HEK293 (cell line): ENCODE results near the gene TTLL5.

Experiments used
- CTCF ChIA-PET: fragments of 350-600 bp; formaldehyde crosslinking; extraction: SDS; loops from one replicate; lab custom pipeline; 2021; ENCODE audit warnings: antibody characterized with exemption; lab: Yijun Ruan, JAX
- POLR2A ChIA-PET: fragments of 300-600 bp; formaldehyde crosslinking; extraction: SDS; loops from one replicate; lab custom pipeline; 2020; ENCODE audit warnings: antibody characterized with exemption, inconsistent platforms; lab: Yijun Ruan, JAX
- H3K27ac ChIP-seq: fragments of 200-500 bp; sonication (Bioruptor generic); 2 replicates; pipeline ENCODE4 v1.5.1; 2014; ENCODE audit warnings: low read depth, low read length, control low read depth, inconsistent platforms; ENCODE audit errors: extremely low read depth
- H3K36me3 ChIP-seq, 2 experiments: fragments of 200-500 bp in 1 of 2; sonication (Bioruptor generic) in 1 of 2; 1 replicate in 1 of 2; 2 replicates in 1 of 2; pipeline ENCODE4 v1.5.1; 2014 to 2017; ENCODE audit warnings: inconsistent platforms in 2 of 2, low read length in 2 of 2; ENCODE audit not compliant: control insufficient read depth in 2 of 2, insufficient read depth in 1 of 2
- H3K4me1 ChIP-seq: fragments of 200-500 bp; sonication (Bioruptor generic); 2 replicates; pipeline ENCODE4 v1.5.1; 2014; ENCODE audit warnings: mild to moderate bottlenecking, low read length, inconsistent platforms; ENCODE audit not compliant: control insufficient read depth, insufficient read depth
- H3K4me3 ChIP-seq: 2 replicates; pipeline ENCODE4 v1.5.1; 2011; ENCODE audit warnings: low read depth, mild to moderate bottlenecking, control low read depth, low read length, moderate library complexity
- H3K9me3 ChIP-seq: fragments of 200-500 bp; sonication (Bioruptor generic); 2 replicates; pipeline ENCODE4 v1.5.1; 2014; ENCODE audit warnings: low read depth, low read length, inconsistent platforms; ENCODE audit not compliant: control insufficient read depth, insufficient read depth
- AEBP2 ChIP-seq: fragments of 450-650 bp; formaldehyde crosslinking; IDR thresholded peaks from 2 replicates; pipeline ENCODE4 v1.5.1; 2016; ENCODE audit warnings: missing biosample characterization, missing genetic modification characterization, borderline replicate concordance
- GLIS1 ChIP-seq: fragments of 450-650 bp; formaldehyde crosslinking; IDR thresholded peaks from 2 replicates; pipeline ENCODE4 v1.5.1; 2016; ENCODE audit warnings: missing biosample characterization, missing genetic modification characterization
- KLF9 ChIP-seq: fragments of 450-650 bp; formaldehyde crosslinking; IDR thresholded peaks from 2 replicates; pipeline ENCODE4 v1.5.1; 2016; ENCODE audit warnings: missing biosample characterization, missing genetic modification characterization, low read depth
- OVOL3 ChIP-seq: fragments of 450-650 bp; formaldehyde crosslinking; IDR thresholded peaks from 2 replicates; pipeline ENCODE4 v1.5.1; 2016; ENCODE audit warnings: missing biosample characterization, missing genetic modification characterization
- PRDM4 ChIP-seq: fragments of 450-650 bp; formaldehyde crosslinking; IDR thresholded peaks from 2 replicates; pipeline ENCODE4 v1.5.1; 2017; ENCODE audit warnings: missing biosample characterization, missing genetic modification characterization
- WT1 ChIP-seq: fragments of 450-650 bp; formaldehyde crosslinking; IDR thresholded peaks from 2 replicates; pipeline ENCODE4 v1.5.1; 2016; ENCODE audit warnings: missing biosample characterization, missing genetic modification characterization
- YY2 ChIP-seq: fragments of 450-650 bp; formaldehyde crosslinking; IDR thresholded peaks from 2 replicates; pipeline ENCODE4 v1.5.1; 2016; ENCODE audit warnings: missing biosample characterization, missing genetic modification characterization
- ZBTB48 ChIP-seq: fragments of 450-650 bp; formaldehyde crosslinking; IDR thresholded peaks from 2 replicates; pipeline ENCODE4 v1.5.1; 2016; ENCODE audit warnings: missing biosample characterization, missing genetic modification characterization
- ZNF114 ChIP-seq: fragments of 450-650 bp; formaldehyde crosslinking; IDR thresholded peaks from 2 replicates; pipeline ENCODE4 v1.5.0; 2017; ENCODE audit warnings: missing biosample characterization, missing genetic modification characterization
- ZNF18 ChIP-seq: fragments of 450-650 bp; formaldehyde crosslinking; IDR thresholded peaks from 2 replicates; pipeline ENCODE4 v1.5.1; 2016; ENCODE audit warnings: missing biosample characterization, missing genetic modification characterization
- ZNF335 ChIP-seq: fragments of 450-650 bp; formaldehyde crosslinking; conservative IDR thresholded peaks from 2 replicates; pipeline ENCODE4 v1.5.1; 2016; ENCODE audit warnings: missing biosample characterization, missing genetic modification characterization
- ZNF416 ChIP-seq: fragments of 450-650 bp; formaldehyde crosslinking; IDR thresholded peaks from 2 replicates; pipeline ENCODE4 v1.5.1; 2016; ENCODE audit warnings: missing biosample characterization, missing genetic modification characterization
- ZNF449 ChIP-seq: fragments of 450-650 bp; formaldehyde crosslinking; IDR thresholded peaks from 2 replicates; pipeline ENCODE4 v1.5.1; 2017; ENCODE audit warnings: missing biosample characterization, mild to moderate bottlenecking, missing genetic modification characterization, moderate library complexity
- ZNF529 ChIP-seq: fragments of 450-650 bp; formaldehyde crosslinking; IDR thresholded peaks from 2 replicates; pipeline ENCODE4 v1.5.1; 2017; ENCODE audit warnings: missing genetic modification characterization, missing biosample characterization; ENCODE audit not compliant: insufficient replicate concordance
- ZNF560 ChIP-seq: fragments of 450-650 bp; formaldehyde crosslinking; IDR thresholded peaks from 2 replicates; pipeline ENCODE4 v1.5.1; 2017; ENCODE audit warnings: missing biosample characterization, missing genetic modification characterization, borderline replicate concordance
- ZNF624 ChIP-seq: fragments of 450-650 bp; formaldehyde crosslinking; IDR thresholded peaks from 2 replicates; pipeline ENCODE4 v1.5.1; 2017; ENCODE audit warnings: missing biosample characterization, missing genetic modification characterization
- ZNF629 ChIP-seq: fragments of 450-650 bp; formaldehyde crosslinking; IDR thresholded peaks from 2 replicates; pipeline ENCODE4 v1.5.1; 2017; ENCODE audit warnings: missing biosample characterization, missing genetic modification characterization
- ZNF792 ChIP-seq: fragments of 450-650 bp; formaldehyde crosslinking; IDR thresholded peaks from 2 replicates; pipeline ENCODE4 v1.5.1; 2016; ENCODE audit warnings: missing biosample characterization, missing genetic modification characterization
- ZNF843 ChIP-seq: fragments of 450-650 bp; formaldehyde crosslinking; IDR thresholded peaks from 2 replicates; pipeline ENCODE4 v1.5.1; 2016; ENCODE audit warnings: missing biosample characterization, missing genetic modification characterization

Gene TTLL5

GRCh38 chr14:75800792-75801191, 139.7 kb downstream of the TTLL5 start:
- Histone ChIP-seq H3K27ac (no peak overlapping the region), H3K36me3 (peaks cover 0 to 5% of the 10 kb centered on the region in 2 experiments; a peak in 2 of 3 replicates), H3K4me3 (no peak overlapping the region), H3K4me1 (no peaks in the 10 kb centered on the region), H3K9me3 (no peaks in the 10 kb centered on the region)
- no peak for TF ChIP-seq ZBTB48 (tag by site-specific recombination)
- no peak for TF ChIP-seq ZNF18 (tag by site-specific recombination)
- TF ChIP-seq ZNF529 (tag by site-specific recombination): no peak
- TF ChIP-seq ZNF843 (tag by site-specific recombination): no peak
- no peak for TF ChIP-seq GLIS1 (tag by site-specific recombination)
- TF ChIP-seq YY2 (tag by site-specific recombination): no peak
- no peak for TF ChIP-seq OVOL3 (tag by site-specific recombination)
- TF ChIP-seq PRDM4: no peak
- TF ChIP-seq ZNF335: no peak
- no peak for TF ChIP-seq ZNF624 (tag by site-specific recombination)
- ChIA-PET CTCF (interaction anchor here (1.0 to 1.1 kb wide), 2 partner anchors 13 to 105 kb away, joined by 3 to 5 read pairs; no protein-coding TSS in a partner anchor), POLR2A (no interaction called here)

- POLR2A ChIA-PET: no interaction called here
These were observed 141.4 kb downstream of the TTLL5 start for GRCh38 chr14:75802486-75802885.

More at GRCh38 chr14:75802486-75802885, 141.4 kb downstream of the TTLL5 start:
- H3K9me3 ChIP-seq: no peaks in the 10 kb centered on the region
- TF ChIP-seq ZNF629 (no peak), ZNF449 (no peak), KLF9 (tag by site-specific recombination) (no peak), WT1 (tag by site-specific recombination) (no peak), OVOL3 (tag by site-specific recombination) (no peak), ZNF114 (tag by site-specific recombination) (no peak), AEBP2 (no peak), ZNF416 (tag by site-specific recombination) (no peak), ZNF792 (tag by site-specific recombination) (no peak), ZNF560 (tag by site-specific recombination) (no peak)
- H3K27ac ChIP-seq: no peak overlapping the region
- H3K4me3 ChIP-seq: no peak overlapping the region
- CTCF ChIA-PET: interaction anchor here (1.0 to 1.1 kb wide), 2 partner anchors 8 to 177 kb away, joined by 4 read pairs; no protein-coding TSS in a partner anchor
- no peaks in the 10 kb centered on the region for H3K4me1 ChIP-seq
- H3K36me3 ChIP-seq: peaks cover 0 to 13% of the 10 kb centered on the region in 2 experiments; a peak in 2 of 3 replicates
